Hepatocyte (in vitro differentiated cells): ENCODE data around the gene XPO6. TPM values are rescaled to one million over a fixed set of nuclear protein-coding genes. Genes with fewer than 3 reads are reported as not detected.

Source experiments
- DNase-seq: peaks from one replicate; pipeline ENCODE4 v3.0.0-alpha.2; 2016; ENCODE audit warnings: low spot score
- H2AFZ ChIP-seq: fragments of 200-600 bp; sonication (generic); 2 replicates; pipeline ENCODE4 v1.6.0; 2016; ENCODE audit warnings: antibody characterized with exemption, mild to moderate bottlenecking
- H3K27ac ChIP-seq: fragments of 200-600 bp; sonication (generic); 2 replicates; pipeline ENCODE4 v1.5.1; 2016; ENCODE audit warnings: mild to moderate bottlenecking
- H3K27me3 ChIP-seq: fragments of 200-600 bp; sonication (generic); 2 replicates; pipeline ENCODE4 v1.6.1; 2016
- H3K36me3 ChIP-seq: fragments of 200-600 bp; sonication (generic); replicated peaks from 2 replicates; pipeline ENCODE4 v1.5.1; 2016; ENCODE audit warnings: low read depth; ENCODE audit not compliant: insufficient read depth
- H3K4me1 ChIP-seq: fragments of 200-600 bp; sonication (generic); 2 replicates; pipeline ENCODE4 v1.5.1; 2016; ENCODE audit warnings: mild to moderate bottlenecking, moderate library complexity; ENCODE audit not compliant: insufficient read depth
- H3K4me2 ChIP-seq: fragments of 200-600 bp; sonication (generic); 2 replicates; pipeline ENCODE4 v1.6.0; 2016
- H3K4me3 ChIP-seq: fragments of 200-600 bp; sonication (generic); 2 replicates; pipeline ENCODE4 v1.5.1; 2016; ENCODE audit warnings: mild to moderate bottlenecking
- H3K79me2 ChIP-seq: fragments of 200-600 bp; sonication (generic); 2 replicates; pipeline ENCODE4 v1.6.0; 2017; ENCODE audit warnings: mild to moderate bottlenecking
- H3K9me2 ChIP-seq: fragments of 200-600 bp; sonication (generic); replicated peaks from 2 replicates; pipeline ENCODE4 v1.6.0; 2017; ENCODE audit warnings: mild to moderate bottlenecking; ENCODE audit not compliant: insufficient read depth
- H3K9me3 ChIP-seq: fragments of 200-600 bp; sonication (generic); 2 replicates; pipeline ENCODE4 v1.5.1; 2016; ENCODE audit warnings: low read depth, mild to moderate bottlenecking
- H4K20me1 ChIP-seq: fragments of 200-600 bp; sonication (generic); 2 replicates; pipeline ENCODE4 v1.6.0; 2016; ENCODE audit warnings: mild to moderate bottlenecking; ENCODE audit not compliant: insufficient read depth, poor library complexity, severe bottlenecking
- EZH2 ChIP-seq: fragments of 200-600 bp; sonication (generic); IDR thresholded peaks from 2 replicates; pipeline ENCODE4 v1.6.1; 2016; ENCODE audit warnings: antibody characterized with exemption, mild to moderate bottlenecking, borderline replicate concordance
- EZH2phosphoT487 ChIP-seq: fragments of 200-600 bp; sonication (generic); IDR thresholded peaks from one replicate; pipeline ENCODE4 v1.6.1; 2018; ENCODE audit warnings: antibody characterized with exemption, mild to moderate bottlenecking, low read depth, moderate library complexity; ENCODE audit not compliant: unreplicated experiment, severe bottlenecking
- WGBS: methylation state at CpG from one replicate; pipeline ENCODE4 v1.1.6; 2016; ENCODE audit warnings: low lambda C conversion rate; ENCODE audit errors: missing lambda C conversion rate; 5-methylcytosine and 5-hydroxymethylcytosine counted together
- polyA plus RNA-seq: library from polyadenylated mRNA; unstranded; fragments of >200 nt; fragmentation: Nextera tagmentation; extraction: Ambion mirVana; gene quantifications from 2 replicates; pipeline ENCODE4 v1.2.1, GENCODE V29; 2016
- total RNA-seq: library from RNA; depleted of rRNA; stranded (reverse); fragments of >200 nt; gene quantifications from 2 replicates; pipeline ENCODE4 v1.2.3, GENCODE V29; 2014
- TF ChIP-seq, protein P1 (sequence below): fragments of 200-600 bp; sonication (generic); IDR thresholded peaks from 2 replicates; pipeline ENCODE4 v1.5.1; 2016; ENCODE audit warnings: antibody characterized with exemption, mild to moderate bottlenecking; ENCODE audit not compliant: poor library complexity

XPO6 gene
- total and polyA plus RNA-seq, 2 experiments from 2014 or later, result 39.8 to 111 TPM

DNA sequence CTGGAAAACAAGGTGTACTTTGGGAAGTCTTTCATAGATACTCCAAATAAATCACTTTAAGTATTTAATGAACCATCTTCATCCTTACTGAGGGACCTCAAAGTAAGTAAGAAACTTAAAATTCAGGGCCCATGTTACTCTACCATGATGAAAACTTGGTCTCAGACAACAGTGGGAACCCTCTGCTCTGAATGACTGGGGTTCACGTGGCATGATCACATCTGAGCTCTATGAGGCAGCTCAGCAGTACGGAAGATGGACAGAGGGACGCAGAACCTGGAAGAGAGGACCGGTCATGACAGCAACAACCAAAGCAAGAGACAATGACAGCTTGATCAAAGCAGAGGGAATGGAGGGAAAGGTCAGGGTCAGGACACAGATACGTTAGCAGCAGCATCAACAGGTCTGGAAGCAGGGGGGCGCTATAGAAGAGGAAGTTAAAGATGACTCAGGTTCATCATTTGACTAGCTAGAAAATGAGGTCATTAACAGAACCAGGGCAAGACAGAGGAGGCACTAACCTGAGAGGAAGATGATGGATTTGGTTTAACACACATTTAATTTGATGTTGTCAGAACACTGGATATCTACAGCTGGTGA, 9.5 kb downstream of the XPO6 start:
- Histone ChIP-seq H3K79me2 (peaks cover 99% of the 10 kb centered on the region), H3K36me3 (no peaks in the 10 kb centered on the region), H3K27me3 (no peaks in the 10 kb centered on the region), H3K9me3 (no peaks in the 10 kb centered on the region), H2AFZ (no peak overlapping the region), H4K20me1 (peaks cover 32% of the 10 kb centered on the region), H3K9me2 (no peaks in the 10 kb centered on the region), H3K4me2 (no peak overlapping the region), H3K4me1 (no peaks in the 10 kb centered on the region), H3K27ac (no peak overlapping the region), H3K4me3 (no peak overlapping the region)
- TF ChIP-seq, protein P1, sequence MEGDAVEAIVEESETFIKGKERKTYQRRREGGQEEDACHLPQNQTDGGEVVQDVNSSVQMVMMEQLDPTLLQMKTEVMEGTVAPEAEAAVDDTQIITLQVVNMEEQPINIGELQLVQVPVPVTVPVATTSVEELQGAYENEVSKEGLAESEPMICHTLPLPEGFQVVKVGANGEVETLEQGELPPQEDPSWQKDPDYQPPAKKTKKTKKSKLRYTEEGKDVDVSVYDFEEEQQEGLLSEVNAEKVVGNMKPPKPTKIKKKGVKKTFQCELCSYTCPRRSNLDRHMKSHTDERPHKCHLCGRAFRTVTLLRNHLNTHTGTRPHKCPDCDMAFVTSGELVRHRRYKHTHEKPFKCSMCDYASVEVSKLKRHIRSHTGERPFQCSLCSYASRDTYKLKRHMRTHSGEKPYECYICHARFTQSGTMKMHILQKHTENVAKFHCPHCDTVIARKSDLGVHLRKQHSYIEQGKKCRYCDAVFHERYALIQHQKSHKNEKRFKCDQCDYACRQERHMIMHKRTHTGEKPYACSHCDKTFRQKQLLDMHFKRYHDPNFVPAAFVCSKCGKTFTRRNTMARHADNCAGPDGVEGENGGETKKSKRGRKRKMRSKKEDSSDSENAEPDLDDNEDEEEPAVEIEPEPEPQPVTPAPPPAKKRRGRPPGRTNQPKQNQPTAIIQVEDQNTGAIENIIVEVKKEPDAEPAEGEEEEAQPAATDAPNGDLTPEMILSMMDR, result no peak
- no peak for TF ChIP-seq EZH2
- TF ChIP-seq EZH2phosphoT487, result no peak
- DNase-seq, result no peak
- 97% methylated on average over 6 of the region's 6 CpGs for WGBS

DNA sequence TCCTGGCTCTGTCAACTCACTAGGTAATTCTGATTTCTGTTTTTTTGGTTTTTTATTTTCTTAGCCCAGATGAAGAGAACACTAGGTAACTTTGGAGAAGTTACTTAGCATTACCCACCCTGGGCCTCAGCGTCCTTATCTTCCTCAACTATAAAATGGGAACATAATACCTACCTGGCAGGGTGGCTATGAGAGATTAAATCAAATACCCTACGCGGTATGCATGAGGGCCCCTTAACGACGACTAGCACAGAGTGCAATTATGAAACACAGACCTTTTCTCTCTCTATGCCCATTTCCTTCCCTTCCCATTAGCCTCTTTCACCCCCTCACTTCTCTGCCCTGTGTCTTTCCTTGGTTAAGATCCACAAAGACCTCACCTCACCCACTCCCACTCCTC, 11.1 kb downstream of the XPO6 start:
- Histone ChIP-seq H3K4me3 (no peak overlapping the region), H3K9me3 (no peaks in the 10 kb centered on the region), H3K4me1 (no peaks in the 10 kb centered on the region), H3K79me2 (peaks cover 99% of the 10 kb centered on the region), H3K36me3 (no peaks in the 10 kb centered on the region), H3K9me2 (no peaks in the 10 kb centered on the region), H3K4me2 (no peak overlapping the region), H4K20me1 (peaks cover 30% of the 10 kb centered on the region), H3K27ac (no peak overlapping the region), H3K27me3 (no peaks in the 10 kb centered on the region), H2AFZ (no peak overlapping the region)
- DNase-seq, result no peak
- WGBS, result 93% methylated on average over 5 of the region's 5 CpGs
- TF ChIP-seq EZH2, result no peak

DNA sequence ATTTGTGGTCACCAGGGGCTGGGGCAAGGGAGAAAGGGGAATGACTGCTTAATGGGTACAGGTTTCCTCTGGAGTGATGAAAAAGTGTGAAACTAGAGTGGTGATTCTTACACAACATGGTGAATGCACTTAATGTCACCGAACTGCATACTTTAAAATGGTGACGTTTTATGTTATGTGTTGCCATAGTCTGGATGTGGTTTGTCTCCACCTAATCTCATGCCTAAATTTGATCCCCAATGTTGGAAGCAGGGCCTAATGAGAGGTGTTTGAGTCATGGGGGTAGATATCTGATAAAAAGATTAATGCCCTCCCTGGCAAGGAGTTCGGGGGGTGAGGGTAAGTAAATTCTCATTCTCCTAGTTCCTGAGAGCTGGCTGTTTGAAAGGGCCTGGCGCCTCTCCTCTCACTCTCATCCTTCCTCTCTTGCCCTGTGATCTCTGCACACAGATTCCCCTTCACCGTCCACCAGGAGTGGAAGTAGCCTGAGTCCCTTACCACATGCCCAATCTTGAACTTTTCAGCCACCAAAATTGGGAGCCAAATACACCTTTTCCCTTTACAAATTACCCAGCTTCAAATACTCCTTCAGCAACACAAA, 15.3 kb downstream of the XPO6 start:
- Histone ChIP-seq H3K9me3 (no peaks in the 10 kb centered on the region), H3K79me2 (peaks cover 94% of the 10 kb centered on the region), H4K20me1 (peaks cover 17% of the 10 kb centered on the region), H3K27me3 (no peaks in the 10 kb centered on the region), H2AFZ (no peak overlapping the region), H3K4me2 (no peak overlapping the region), H3K36me3 (no peaks in the 10 kb centered on the region), H3K27ac (no peak overlapping the region), H3K4me1 (no peaks in the 10 kb centered on the region), H3K9me2 (no peaks in the 10 kb centered on the region), H3K4me3 (no peak overlapping the region)
- WGBS, result 91% methylated on average over 5 of the region's 5 CpGs
- no peak for DNase-seq
- no peak for TF ChIP-seq EZH2
- TF ChIP-seq EZH2phosphoT487, result no peak
- TF ChIP-seq, protein P1, result no peak

DNA sequence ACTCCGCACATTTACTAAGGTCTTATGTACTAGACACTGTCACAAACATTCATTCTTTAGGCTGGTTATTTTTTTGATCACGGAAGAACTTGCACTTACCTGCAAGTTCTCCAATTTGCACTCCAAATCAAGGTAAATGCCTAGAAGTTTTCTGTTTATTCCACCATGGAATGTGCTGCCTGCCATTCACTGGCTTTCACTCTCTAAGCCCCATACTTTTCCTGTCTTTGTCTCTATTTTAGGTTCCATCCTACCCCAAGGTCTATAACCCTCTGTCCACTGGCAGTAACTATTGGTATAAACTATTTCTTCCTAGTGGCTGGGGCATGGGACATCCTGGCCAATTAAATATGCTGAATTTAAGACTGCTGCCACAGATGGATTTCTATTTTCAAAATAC, 15.9 kb downstream of the XPO6 start:
- Histone ChIP-seq H3K79me2 (peaks cover 94% of the 10 kb centered on the region), H3K9me3 (no peaks in the 10 kb centered on the region), H2AFZ (no peak overlapping the region), H3K27ac (no peak overlapping the region), H4K20me1 (peaks cover 22% of the 10 kb centered on the region), H3K27me3 (no peaks in the 10 kb centered on the region), H3K36me3 (no peaks in the 10 kb centered on the region), H3K4me3 (no peak overlapping the region), H3K4me2 (no peak overlapping the region), H3K4me1 (no peaks in the 10 kb centered on the region), H3K9me2 (no peaks in the 10 kb centered on the region)
- TF ChIP-seq, protein P1, result no peak
- TF ChIP-seq EZH2 (no peak), EZH2phosphoT487 (no peak)
- DNase-seq, result no peak
- WGBS, result 98% methylated on average over 2 of the region's 2 CpGs
